Coronary artery (tissue), 2 donors: ENCODE results near the gene TIAM2.

Source experiments
- DNase-seq: peaks from one replicate; pipeline ENCODE4 v3.0.0-alpha.2; 2017; ENCODE audit warnings: low spot score
- H3K27ac ChIP-seq, 2 donors: fragments of 200-600 bp; sonication (generic); one replicate each; pipeline ENCODE4 v1.5.1; 2016 to 2019
- H3K4me3 ChIP-seq: fragments of 200-600 bp; sonication (generic); 2 replicates; pipeline ENCODE4 v1.5.1; 2016; ENCODE audit warnings: mild to moderate bottlenecking, moderate library complexity
- CTCF ChIP-seq: fragments of 200-600 bp; sonication (generic); IDR thresholded peaks from one replicate; pipeline ENCODE4 v1.5.1; 2019; ENCODE audit warnings: antibody characterized with exemption

Gene TIAM2

GRCh38 chr6:155290491-155290890 lies 295.4 kb downstream of the TIAM2 start:
- Histone ChIP-seq H3K27ac (no peak overlapping the region), H3K4me3 (no peak overlapping the region)
- TF ChIP-seq CTCF = no peak
- DNase-seq = no peak

GRCh38 chr6:155291291-155291690 lies 296.2 kb downstream of the TIAM2 start:
- Histone ChIP-seq H3K27ac (no peak overlapping the region), H3K4me3 (no peak overlapping the region)
- no peak for TF ChIP-seq CTCF
- DNase-seq = no peak

- DNase-seq = no peak
- no peak overlapping the region for H3K27ac ChIP-seq
- no peak overlapping the region for H3K4me3 ChIP-seq
- no peak for TF ChIP-seq CTCF
Observed at GRCh38 chr6:155292711-155293110, 297.6 kb downstream of the TIAM2 start.

GRCh38 chr6:155297669-155298068 lies 302.6 kb downstream of the TIAM2 start:
- no peak for TF ChIP-seq CTCF
- H3K27ac ChIP-seq = no peak overlapping the region
- H3K4me3 ChIP-seq = no peak overlapping the region
- no peak for DNase-seq

- Histone ChIP-seq H3K4me3 (no peak overlapping the region), H3K27ac (no peak overlapping the region)
- no peak for DNase-seq
- TF ChIP-seq CTCF = no peak
Observed at GRCh38 chr6:155301867-155302266, 306.8 kb downstream of the TIAM2 start.

GRCh38 chr6:155303361-155303870 lies 308.3 kb downstream of the TIAM2 start:
- Histone ChIP-seq H3K27ac (no peak overlapping the region), H3K4me3 (no peak overlapping the region)
- no peak for DNase-seq
- TF ChIP-seq CTCF = no peak

GRCh38 chr6:155306958-155307357 lies 311.8 kb downstream of the TIAM2 start:
- H3K27ac ChIP-seq = no peak overlapping the region
- DNase-seq = no peak
- no peak for TF ChIP-seq CTCF
- no peak overlapping the region for H3K4me3 ChIP-seq
